PC-3 (cell line): ENCODE measurements around the gene GABBR2. TPM values are rescaled to one million over a fixed set of nuclear protein-coding genes. Genes with fewer than 3 reads are reported as not detected.

Source experiments
- ATAC-seq: fragments of 200-7000 bp; cut with Tn5 transposase; 2 replicates; pipeline ENCODE4 v1.9.1; 2020; ENCODE audit warnings: mild to moderate bottlenecking, moderate library complexity
- BruUV-seq: library from RNA; stranded (reverse); fragments of 400-500 nt; replicated peaks from 2 replicates; lab custom pipeline; 2021; lab: Mats Ljungman, UMichigan
- CTCF ChIA-PET: fragments of 300-600 bp; sonication (Branson Sonifier 250); formaldehyde crosslinking; loops from one replicate; lab custom pipeline; 2022; ENCODE audit warnings: antibody characterized with exemption; lab: Charles Lee
- POLR2A ChIA-PET: fragments of 300-600 bp; sonication (Branson Sonifier 250); formaldehyde crosslinking; loops from one replicate; lab custom pipeline; 2022; ENCODE audit warnings: antibody characterized with exemption; ENCODE audit not compliant: unreplicated experiment; lab: Charles Lee
- DNase-seq: peaks from one replicate; pipeline ENCODE4 v3.0.0-alpha.2; 2015
- H2AFZ ChIP-seq: fragments of 300-600 bp; sonication (generic); 2 replicates; pipeline ENCODE4 v1.6.0; 2016; ENCODE audit warnings: antibody characterized with exemption, low read length
- H3F3A ChIP-seq: fragments of 300-600 bp; sonication (generic); one replicate; pipeline ENCODE4 v1.6.0; 2017; ENCODE audit warnings: antibody characterized with exemption, low read length, control low read depth, mild to moderate bottlenecking; ENCODE audit not compliant: unreplicated experiment
- H3K27ac ChIP-seq: fragments of 300-600 bp; sonication (generic); 2 replicates; pipeline ENCODE4 v1.5.1; 2016; ENCODE audit warnings: mild to moderate bottlenecking, low read length
- H3K27me3 ChIP-seq: fragments of 300-600 bp; sonication (generic); 2 replicates; pipeline ENCODE4 v1.6.1; 2016; ENCODE audit warnings: low read length, mixed read lengths
- H3K36me3 ChIP-seq: fragments of 300-600 bp; sonication (generic); 2 replicates; pipeline ENCODE4 v1.6.1; 2016; ENCODE audit warnings: low read depth, mixed run types, low read length, mixed read lengths
- H3K4me1 ChIP-seq: fragments of 300-600 bp; sonication (generic); 2 replicates; pipeline ENCODE4 v1.5.1; 2016; ENCODE audit warnings: low read length; ENCODE audit not compliant: insufficient read depth
- H3K4me2 ChIP-seq: fragments of 300-600 bp; sonication (generic); 2 replicates; pipeline ENCODE4 v1.6.0; 2016; ENCODE audit warnings: low read length
- H3K4me3 ChIP-seq: fragments of 300-600 bp; sonication (generic); 2 replicates; pipeline ENCODE4 v1.5.1; 2016; ENCODE audit warnings: mild to moderate bottlenecking, low read length, mixed read lengths
- H3K79me2 ChIP-seq: fragments of 300-600 bp; sonication (generic); 2 replicates; pipeline ENCODE4 v1.6.1; 2017; ENCODE audit warnings: low read length, mixed read lengths
- H3K9ac ChIP-seq: fragments of 300-600 bp; sonication (generic); 2 replicates; pipeline ENCODE4 v1.6.0; 2016; ENCODE audit warnings: mild to moderate bottlenecking, low read length
- H3K9me2 ChIP-seq: fragments of 300-600 bp; sonication (generic); replicated peaks from 2 replicates; pipeline ENCODE4 v1.6.1; 2016; ENCODE audit warnings: mixed run types, low read length, mixed read lengths
- H3K9me3 ChIP-seq: fragments of 300-600 bp; sonication (generic); 2 replicates; pipeline ENCODE4 v1.6.1; 2016; ENCODE audit warnings: low read length, mixed read lengths
- H4K20me1 ChIP-seq: fragments of 300-600 bp; sonication (generic); 2 replicates; pipeline ENCODE4 v1.6.1; 2016; ENCODE audit warnings: low read length, mixed read lengths
- EZH2 ChIP-seq: fragments of 300-600 bp; sonication (generic); IDR thresholded peaks from one replicate; pipeline ENCODE4 v1.6.1; 2017; ENCODE audit warnings: antibody characterized with exemption, mild to moderate bottlenecking, low read length; ENCODE audit not compliant: unreplicated experiment
- EZH2phosphoT487 ChIP-seq: fragments of 300-600 bp; sonication (generic); IDR thresholded peaks from 2 replicates; pipeline ENCODE4 v1.6.1; 2018; ENCODE audit warnings: mild to moderate bottlenecking, antibody characterized with exemption, low read length, borderline replicate concordance
- intact Hi-C: fragments of 100-400 bp; cut with micrococcal nuclease; formaldehyde crosslinking; loops from 2 replicates; pipeline ENCODE4 v1.9.0; 2023
- total RNA-seq: library from RNA; depleted of rRNA; stranded (reverse); fragments of >200 nt; gene quantifications from 2 replicates; pipeline ENCODE4 v1.2.3, GENCODE V29; 2014
- TF ChIP-seq, protein P1 (sequence below): fragments of 300-600 bp; sonication (generic); conservative IDR thresholded peaks from 2 replicates; pipeline ENCODE4 v1.5.1; 2017; ENCODE audit warnings: antibody characterized with exemption, low read depth, mild to moderate bottlenecking, low read length

GABBR2 gene
- total RNA-seq, 1 experiment from 2014 or later: 0.44 TPM

DNA sequence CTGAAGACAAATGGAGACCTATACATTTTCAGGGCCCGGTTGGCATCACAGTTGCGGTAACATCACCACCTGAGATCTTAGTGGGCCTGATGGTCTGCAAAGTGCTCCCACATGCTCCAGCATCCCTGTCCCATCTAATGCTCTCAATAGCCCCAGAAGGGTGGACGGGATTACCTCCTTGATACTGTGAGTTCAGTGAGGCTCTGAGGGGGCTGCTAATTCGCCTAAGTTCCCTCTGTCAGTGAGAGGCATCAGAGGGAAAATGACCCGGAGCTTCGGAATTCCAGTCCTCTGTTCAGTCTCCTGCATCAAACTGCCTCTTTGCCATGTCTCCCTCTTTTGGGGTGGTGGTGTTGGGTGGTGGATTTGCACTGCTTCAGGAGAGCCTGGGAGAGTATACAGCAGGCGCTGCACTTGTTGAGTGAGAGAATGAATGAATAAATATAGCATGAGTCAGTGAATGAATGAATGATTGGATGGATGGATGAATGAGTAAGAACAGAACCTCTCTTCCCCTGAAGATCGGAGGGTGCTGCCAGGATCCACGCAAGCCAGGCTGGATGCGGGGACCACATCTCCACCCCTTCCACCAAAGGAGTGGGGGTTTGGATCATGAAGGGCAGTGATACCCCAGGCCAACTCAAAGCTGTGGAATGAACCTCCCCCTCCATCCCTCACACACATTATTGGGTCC is 141.0 kb downstream of the GABBR2 start:
- H3K9me2 ChIP-seq: no peaks in the 10 kb centered on the region
- H3K4me2 ChIP-seq: no peak overlapping the region
- no peak overlapping the region for H3K9ac ChIP-seq
- H3K4me1 ChIP-seq: no peaks in the 10 kb centered on the region
- no peaks in the 10 kb centered on the region for H3K9me3 ChIP-seq
- no peaks in the 10 kb centered on the region for H3K79me2 ChIP-seq
- TF ChIP-seq EZH2 (no peak), EZH2phosphoT487 (no peak)
- H3K27me3 ChIP-seq: no peaks in the 10 kb centered on the region
- H2AFZ ChIP-seq: no peak overlapping the region
- BruUV-seq: no TSS peak
- ChIA-PET POLR2A (no interaction called here), CTCF (no interaction called here)
- H3F3A ChIP-seq: no peaks in the 10 kb centered on the region
- DNase-seq (no peak), ATAC-seq (no peak)
- intact Hi-C loops: no loop called here
- no peaks in the 10 kb centered on the region for H4K20me1 ChIP-seq
- H3K36me3 ChIP-seq: no peaks in the 10 kb centered on the region
- H3K27ac ChIP-seq: no peak overlapping the region
- H3K4me3 ChIP-seq: no peak overlapping the region

- no TSS peak for BruUV-seq
- no peaks in the 10 kb centered on the region for H3K9me2 ChIP-seq
- no peaks in the 10 kb centered on the region for H3K9me3 ChIP-seq
- H3K4me1 ChIP-seq: no peaks in the 10 kb centered on the region
- no peaks in the 10 kb centered on the region for H3K79me2 ChIP-seq
- no peak overlapping the region for H3K4me2 ChIP-seq
- H3K9ac ChIP-seq: no peak overlapping the region
- no peaks in the 10 kb centered on the region for H3F3A ChIP-seq
- no peaks in the 10 kb centered on the region for H3K27me3 ChIP-seq
- CTCF ChIA-PET: no interaction called here
- ATAC-seq (no peak), DNase-seq (no peak)
- H2AFZ ChIP-seq: no peak overlapping the region
- intact Hi-C loops: no loop called here
- H3K4me3 ChIP-seq: no peak overlapping the region
- POLR2A ChIA-PET: no interaction called here
- no peaks in the 10 kb centered on the region for H3K36me3 ChIP-seq
- no peaks in the 10 kb centered on the region for H4K20me1 ChIP-seq
- H3K27ac ChIP-seq: no peak overlapping the region
- TF ChIP-seq EZH2 (no peak), EZH2phosphoT487 (no peak)
- TF ChIP-seq, protein P1, sequence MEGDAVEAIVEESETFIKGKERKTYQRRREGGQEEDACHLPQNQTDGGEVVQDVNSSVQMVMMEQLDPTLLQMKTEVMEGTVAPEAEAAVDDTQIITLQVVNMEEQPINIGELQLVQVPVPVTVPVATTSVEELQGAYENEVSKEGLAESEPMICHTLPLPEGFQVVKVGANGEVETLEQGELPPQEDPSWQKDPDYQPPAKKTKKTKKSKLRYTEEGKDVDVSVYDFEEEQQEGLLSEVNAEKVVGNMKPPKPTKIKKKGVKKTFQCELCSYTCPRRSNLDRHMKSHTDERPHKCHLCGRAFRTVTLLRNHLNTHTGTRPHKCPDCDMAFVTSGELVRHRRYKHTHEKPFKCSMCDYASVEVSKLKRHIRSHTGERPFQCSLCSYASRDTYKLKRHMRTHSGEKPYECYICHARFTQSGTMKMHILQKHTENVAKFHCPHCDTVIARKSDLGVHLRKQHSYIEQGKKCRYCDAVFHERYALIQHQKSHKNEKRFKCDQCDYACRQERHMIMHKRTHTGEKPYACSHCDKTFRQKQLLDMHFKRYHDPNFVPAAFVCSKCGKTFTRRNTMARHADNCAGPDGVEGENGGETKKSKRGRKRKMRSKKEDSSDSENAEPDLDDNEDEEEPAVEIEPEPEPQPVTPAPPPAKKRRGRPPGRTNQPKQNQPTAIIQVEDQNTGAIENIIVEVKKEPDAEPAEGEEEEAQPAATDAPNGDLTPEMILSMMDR: no peak
These were observed 143.3 kb downstream of the GABBR2 start for GRCh38 chr9:98565152-98566135.

GRCh38 chr9:98564714-98565113 is 144.0 kb downstream of the GABBR2 start:
- no TSS peak for BruUV-seq
- TF ChIP-seq, protein P1: no peak
- TF ChIP-seq EZH2phosphoT487 (no peak), EZH2 (no peak)
- Histone ChIP-seq H3K36me3 (no peaks in the 10 kb centered on the region), H3K9me2 (no peaks in the 10 kb centered on the region), H3K9me3 (no peaks in the 10 kb centered on the region), H3K27ac (no peak overlapping the region), H3K4me3 (no peak overlapping the region), H3K9ac (no peak overlapping the region), H2AFZ (no peak overlapping the region), H4K20me1 (no peaks in the 10 kb centered on the region), H3K79me2 (no peaks in the 10 kb centered on the region), H3K4me1 (no peaks in the 10 kb centered on the region), H3K4me2 (no peak overlapping the region), H3F3A (no peaks in the 10 kb centered on the region), H3K27me3 (no peaks in the 10 kb centered on the region)
- ATAC-seq (no peak), DNase-seq (no peak)
- ChIA-PET POLR2A (no interaction called here), CTCF (no interaction called here)
- intact Hi-C loops: no loop called here
